ENCODE results near the gene TNC. TPM values are rescaled to one million over a fixed set of nuclear protein-coding genes. Genes with fewer than 3 reads are reported as not detected.

Gene TNC
- polyA plus RNA-seq, 2 donors = 5.3 to 16.3 TPM

- no peaks in the 10 kb centered on the region for H3K9me3 ChIP-seq (ENCODE audit: control insufficient read depth in 2 of 2, insufficient read depth in 1 of 2, low read depth in 1 of 2, low read length in 1 of 2)
- no peak overlapping the region for H3K27ac ChIP-seq (ENCODE audit: low read depth in 2 of 2, low read length in 1 of 2)
- no peaks in the 10 kb centered on the region for H3K36me3 ChIP-seq (ENCODE audit: control insufficient read depth in 2 of 2, insufficient read depth in 2 of 2, low read length in 1 of 2)
- no peaks in the 10 kb centered on the region for H3K4me1 ChIP-seq (ENCODE audit: control insufficient read depth in 2 of 2, insufficient read depth in 2 of 2, low read length in 1 of 2)
- H3K27me3 ChIP-seq (ENCODE audit: control insufficient read depth in 1 of 2, insufficient read depth in 2 of 2, low read length in 2 of 2) = no peaks in the 10 kb centered on the region
- H3K4me3 ChIP-seq (ENCODE audit: low read depth in 1 of 2, low read length in 2 of 2) = no peak overlapping the region
Measured at GRCh38 chr9:115154617-115155016, 36.7 kb upstream of the TNC start.

GRCh38 chr9:115152281-115152820 lies 34.4 kb upstream of the TNC start:
- Histone ChIP-seq H3K27me3 (ENCODE audit: control insufficient read depth in 1 of 2, insufficient read depth in 2 of 2, low read length in 2 of 2) (no peaks in the 10 kb centered on the region), H3K27ac (ENCODE audit: low read depth in 2 of 2, low read length in 1 of 2) (no peak overlapping the region)
- 87 to 95% methylated on average over 3 of the region's 3 CpGs for WGBS, 2 donors

GRCh38 chr9:115148721-115149120 lies 30.8 kb upstream of the TNC start:
- Histone ChIP-seq H3K36me3 (ENCODE audit: control insufficient read depth in 2 of 2, insufficient read depth in 2 of 2, low read length in 1 of 2) (no peaks in the 10 kb centered on the region), H3K9me3 (ENCODE audit: control insufficient read depth in 2 of 2, insufficient read depth in 1 of 2, low read depth in 1 of 2, low read length in 1 of 2) (no peaks in the 10 kb centered on the region), H3K4me1 (ENCODE audit: control insufficient read depth in 2 of 2, insufficient read depth in 2 of 2, low read length in 1 of 2) (no peaks in the 10 kb centered on the region), H3K27me3 (ENCODE audit: control insufficient read depth in 1 of 2, insufficient read depth in 2 of 2, low read length in 2 of 2) (no peaks in the 10 kb centered on the region), H3K27ac (ENCODE audit: low read depth in 2 of 2, low read length in 1 of 2) (no peak overlapping the region), H3K4me3 (ENCODE audit: low read depth in 1 of 2, low read length in 2 of 2) (no peak overlapping the region)
- 59 to 60% methylated on average over 3 of the region's 3 CpGs for WGBS, 2 donors

More at GRCh38 chr9:115152281-115152820, 34.4 kb upstream of the TNC start:
- H3K36me3 ChIP-seq (ENCODE audit: control insufficient read depth in 2 of 2, insufficient read depth in 2 of 2, low read length in 1 of 2) = no peaks in the 10 kb centered on the region
- no peaks in the 10 kb centered on the region for H3K9me3 ChIP-seq (ENCODE audit: control insufficient read depth in 2 of 2, insufficient read depth in 1 of 2, low read depth in 1 of 2, low read length in 1 of 2)
- H3K4me1 ChIP-seq (ENCODE audit: control insufficient read depth in 2 of 2, insufficient read depth in 2 of 2, low read length in 1 of 2) = no peaks in the 10 kb centered on the region
- no peak overlapping the region for H3K4me3 ChIP-seq (ENCODE audit: low read depth in 1 of 2, low read length in 2 of 2)

GRCh38 chr9:115146581-115147021 lies 28.6 kb upstream of the TNC start:
- no peak overlapping the region for H3K4me3 ChIP-seq (ENCODE audit: low read depth in 1 of 2, low read length in 2 of 2)
- peaks cover 0 to 2% of the 10 kb centered on the region in 2 donors for H3K9me3 ChIP-seq (ENCODE audit: control insufficient read depth in 2 of 2, insufficient read depth in 1 of 2, low read depth in 1 of 2, low read length in 1 of 2)
- no peaks in the 10 kb centered on the region for H3K27me3 ChIP-seq (ENCODE audit: control insufficient read depth in 1 of 2, insufficient read depth in 2 of 2, low read length in 2 of 2)
- 44 to 53% methylated on average over 4 of the region's 4 CpGs for WGBS, 2 donors
- no peaks in the 10 kb centered on the region for H3K4me1 ChIP-seq (ENCODE audit: control insufficient read depth in 2 of 2, insufficient read depth in 2 of 2, low read length in 1 of 2)
- H3K36me3 ChIP-seq (ENCODE audit: control insufficient read depth in 2 of 2, insufficient read depth in 2 of 2, low read length in 1 of 2) = no peaks in the 10 kb centered on the region
- H3K27ac ChIP-seq (ENCODE audit: low read depth in 2 of 2, low read length in 1 of 2) = peak overlapping the region; percentile 15 to 27

- 80 to 95% methylated on average over 2 of the region's 2 CpGs for WGBS, 2 donors
- Histone ChIP-seq H3K9me3 (ENCODE audit: control insufficient read depth in 2 of 2, insufficient read depth in 1 of 2, low read depth in 1 of 2, low read length in 1 of 2) (peaks cover 0 to 2% of the 10 kb centered on the region in 2 donors), H3K4me3 (ENCODE audit: low read depth in 1 of 2, low read length in 2 of 2) (no peak overlapping the region), H3K27ac (ENCODE audit: low read depth in 2 of 2, low read length in 1 of 2) (no peak overlapping the region), H3K4me1 (ENCODE audit: control insufficient read depth in 2 of 2, insufficient read depth in 2 of 2, low read length in 1 of 2) (no peaks in the 10 kb centered on the region), H3K36me3 (ENCODE audit: control insufficient read depth in 2 of 2, insufficient read depth in 2 of 2, low read length in 1 of 2) (no peaks in the 10 kb centered on the region), H3K27me3 (ENCODE audit: control insufficient read depth in 1 of 2, insufficient read depth in 2 of 2, low read length in 2 of 2) (no peaks in the 10 kb centered on the region)
Measured at GRCh38 chr9:115144706-115145105, 26.7 kb upstream of the TNC start.

- Histone ChIP-seq H3K27ac (ENCODE audit: low read depth in 2 of 2, low read length in 1 of 2) (no peak overlapping the region), H3K4me1 (ENCODE audit: control insufficient read depth in 2 of 2, insufficient read depth in 2 of 2, low read length in 1 of 2) (no peaks in the 10 kb centered on the region), H3K9me3 (ENCODE audit: control insufficient read depth in 2 of 2, insufficient read depth in 1 of 2, low read depth in 1 of 2, low read length in 1 of 2) (peaks cover 0 to 2% of the 10 kb centered on the region in 2 donors), H3K36me3 (ENCODE audit: control insufficient read depth in 2 of 2, insufficient read depth in 2 of 2, low read length in 1 of 2) (no peaks in the 10 kb centered on the region), H3K4me3 (ENCODE audit: low read depth in 1 of 2, low read length in 2 of 2) (no peak overlapping the region), H3K27me3 (ENCODE audit: control insufficient read depth in 1 of 2, insufficient read depth in 2 of 2, low read length in 2 of 2) (no peaks in the 10 kb centered on the region)
- 41 to 58% methylated on average over 2 of the region's 2 CpGs for WGBS, 2 donors
Measured at GRCh38 chr9:115143689-115144088, 25.7 kb upstream of the TNC start.

GRCh38 chr9:115142517-115143270 lies 24.7 kb upstream of the TNC start:
- WGBS, 2 donors = 80 to 87% methylated on average over 6 of the region's 6 CpGs
- Histone ChIP-seq H3K4me1 (ENCODE audit: control insufficient read depth in 2 of 2, insufficient read depth in 2 of 2, low read length in 1 of 2) (no peaks in the 10 kb centered on the region), H3K27me3 (ENCODE audit: control insufficient read depth in 1 of 2, insufficient read depth in 2 of 2, low read length in 2 of 2) (no peaks in the 10 kb centered on the region), H3K27ac (ENCODE audit: low read depth in 2 of 2, low read length in 1 of 2) (no peak overlapping the region), H3K4me3 (ENCODE audit: low read depth in 1 of 2, low read length in 2 of 2) (no peak overlapping the region), H3K9me3 (ENCODE audit: control insufficient read depth in 2 of 2, insufficient read depth in 1 of 2, low read depth in 1 of 2, low read length in 1 of 2) (peaks cover 0 to 2% of the 10 kb centered on the region in 2 donors), H3K36me3 (ENCODE audit: control insufficient read depth in 2 of 2, insufficient read depth in 2 of 2, low read length in 1 of 2) (no peaks in the 10 kb centered on the region)

GRCh38 chr9:115142090-115142489 lies 24.1 kb upstream of the TNC start:
- H3K27ac ChIP-seq (ENCODE audit: low read depth in 2 of 2, low read length in 1 of 2) = no peak overlapping the region
- peaks cover 0 to 2% of the 10 kb centered on the region in 2 donors for H3K9me3 ChIP-seq (ENCODE audit: control insufficient read depth in 2 of 2, insufficient read depth in 1 of 2, low read depth in 1 of 2, low read length in 1 of 2)
- H3K36me3 ChIP-seq (ENCODE audit: control insufficient read depth in 2 of 2, insufficient read depth in 2 of 2, low read length in 1 of 2) = no peaks in the 10 kb centered on the region

GRCh38 chr9:115141612-115142011 lies 23.7 kb upstream of the TNC start:
- H3K27ac ChIP-seq (ENCODE audit: low read depth in 2 of 2, low read length in 1 of 2) = no peak overlapping the region
- no peaks in the 10 kb centered on the region for H3K36me3 ChIP-seq (ENCODE audit: control insufficient read depth in 2 of 2, insufficient read depth in 2 of 2, low read length in 1 of 2)
- H3K4me3 ChIP-seq (ENCODE audit: low read depth in 1 of 2, low read length in 2 of 2) = no peak overlapping the region
- H3K4me1 ChIP-seq (ENCODE audit: control insufficient read depth in 2 of 2, insufficient read depth in 2 of 2, low read length in 1 of 2) = no peaks in the 10 kb centered on the region
- H3K9me3 ChIP-seq (ENCODE audit: control insufficient read depth in 2 of 2, insufficient read depth in 1 of 2, low read depth in 1 of 2, low read length in 1 of 2) = peaks cover 0 to 2% of the 10 kb centered on the region in 2 donors
- WGBS, 2 donors = 78 to 91% methylated on average over 3 of the region's 3 CpGs
- H3K27me3 ChIP-seq (ENCODE audit: control insufficient read depth in 1 of 2, insufficient read depth in 2 of 2, low read length in 2 of 2) = no peaks in the 10 kb centered on the region

More at GRCh38 chr9:115142090-115142489, 24.1 kb upstream of the TNC start:
- Histone ChIP-seq H3K4me3 (ENCODE audit: low read depth in 1 of 2, low read length in 2 of 2) (no peak overlapping the region), H3K4me1 (ENCODE audit: control insufficient read depth in 2 of 2, insufficient read depth in 2 of 2, low read length in 1 of 2) (no peaks in the 10 kb centered on the region), H3K27me3 (ENCODE audit: control insufficient read depth in 1 of 2, insufficient read depth in 2 of 2, low read length in 2 of 2) (no peaks in the 10 kb centered on the region)

GRCh38 chr9:115138151-115138550 lies 20.2 kb upstream of the TNC start:
- Histone ChIP-seq H3K4me1 (ENCODE audit: control insufficient read depth in 2 of 2, insufficient read depth in 2 of 2, low read length in 1 of 2) (no peaks in the 10 kb centered on the region), H3K36me3 (ENCODE audit: control insufficient read depth in 2 of 2, insufficient read depth in 2 of 2, low read length in 1 of 2) (no peaks in the 10 kb centered on the region), H3K27ac (ENCODE audit: low read depth in 2 of 2, low read length in 1 of 2) (no peak overlapping the region), H3K9me3 (ENCODE audit: control insufficient read depth in 2 of 2, insufficient read depth in 1 of 2, low read depth in 1 of 2, low read length in 1 of 2) (peaks cover 0 to 2% of the 10 kb centered on the region in 2 donors), H3K27me3 (ENCODE audit: control insufficient read depth in 1 of 2, insufficient read depth in 2 of 2, low read length in 2 of 2) (no peaks in the 10 kb centered on the region), H3K4me3 (ENCODE audit: low read depth in 1 of 2, low read length in 2 of 2) (no peak overlapping the region)
- 61 to 69% methylated on average over 2 of the region's 2 CpGs for WGBS, 2 donors

Measured in esophagus (tissue), 2 donors.